ENCODE data around the gene TMEM242.

DNA sequence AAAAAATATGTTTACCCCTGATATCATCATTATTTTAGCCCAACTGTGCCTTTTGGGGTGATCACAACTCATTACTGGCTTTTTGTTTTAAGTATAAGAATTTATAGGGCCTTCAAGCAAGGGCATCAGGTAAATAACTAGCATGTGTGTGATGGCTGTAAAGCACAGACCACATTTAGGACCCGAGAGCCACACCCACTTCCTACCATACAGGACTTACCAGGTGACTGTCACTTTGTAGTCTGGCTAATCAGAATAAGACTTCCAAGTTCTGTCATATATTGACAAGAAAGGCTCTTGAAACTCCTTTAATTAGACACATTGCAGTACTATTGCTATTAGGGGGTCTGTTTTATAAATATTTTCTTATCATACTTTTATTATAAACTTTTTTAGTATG is 31.1 kb downstream of the TMEM242 start:
- TF ChIP-seq, protein P1, sequence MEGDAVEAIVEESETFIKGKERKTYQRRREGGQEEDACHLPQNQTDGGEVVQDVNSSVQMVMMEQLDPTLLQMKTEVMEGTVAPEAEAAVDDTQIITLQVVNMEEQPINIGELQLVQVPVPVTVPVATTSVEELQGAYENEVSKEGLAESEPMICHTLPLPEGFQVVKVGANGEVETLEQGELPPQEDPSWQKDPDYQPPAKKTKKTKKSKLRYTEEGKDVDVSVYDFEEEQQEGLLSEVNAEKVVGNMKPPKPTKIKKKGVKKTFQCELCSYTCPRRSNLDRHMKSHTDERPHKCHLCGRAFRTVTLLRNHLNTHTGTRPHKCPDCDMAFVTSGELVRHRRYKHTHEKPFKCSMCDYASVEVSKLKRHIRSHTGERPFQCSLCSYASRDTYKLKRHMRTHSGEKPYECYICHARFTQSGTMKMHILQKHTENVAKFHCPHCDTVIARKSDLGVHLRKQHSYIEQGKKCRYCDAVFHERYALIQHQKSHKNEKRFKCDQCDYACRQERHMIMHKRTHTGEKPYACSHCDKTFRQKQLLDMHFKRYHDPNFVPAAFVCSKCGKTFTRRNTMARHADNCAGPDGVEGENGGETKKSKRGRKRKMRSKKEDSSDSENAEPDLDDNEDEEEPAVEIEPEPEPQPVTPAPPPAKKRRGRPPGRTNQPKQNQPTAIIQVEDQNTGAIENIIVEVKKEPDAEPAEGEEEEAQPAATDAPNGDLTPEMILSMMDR (IDR thresholded peaks at IDR 0.05) = no peak
- TF ChIP-seq MAX (CRISPR knock-in tag; IDR thresholded peaks at IDR 0.05) (no peak), MYBL2 (CRISPR knock-in tag; IDR thresholded peaks at IDR 0.05) (no peak), NR3C1 (CRISPR knock-in tag; conservative IDR thresholded peaks at IDR 0.05; ENCODE audit: low read depth) (no peak), RORB (CRISPR knock-in tag; IDR thresholded peaks at IDR 0.05) (no peak), NFYB (CRISPR knock-in tag; conservative IDR thresholded peaks at IDR 0.05; ENCODE audit: low read depth) (no peak), ZNF263 (CRISPR knock-in tag; IDR thresholded peaks at IDR 0.05; ENCODE audit: low read depth) (no peak), MXD4 (CRISPR knock-in tag; IDR thresholded peaks at IDR 0.05; ENCODE audit: borderline replicate concordance) (no peak), PREB (CRISPR knock-in tag; IDR thresholded peaks at IDR 0.05; ENCODE audit: borderline replicate concordance) (no peak), IRF2 (CRISPR knock-in tag; IDR thresholded peaks at IDR 0.05; ENCODE audit: borderline replicate concordance, low read depth) (no peak)
- TF ChIP-seq, protein P2, sequence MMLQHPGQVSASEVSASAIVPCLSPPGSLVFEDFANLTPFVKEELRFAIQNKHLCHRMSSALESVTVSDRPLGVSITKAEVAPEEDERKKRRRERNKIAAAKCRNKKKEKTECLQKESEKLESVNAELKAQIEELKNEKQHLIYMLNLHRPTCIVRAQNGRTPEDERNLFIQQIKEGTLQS (CRISPR knock-in tag; conservative IDR thresholded peaks at IDR 0.05) = no peak
- TF ChIP-seq, protein P3, sequence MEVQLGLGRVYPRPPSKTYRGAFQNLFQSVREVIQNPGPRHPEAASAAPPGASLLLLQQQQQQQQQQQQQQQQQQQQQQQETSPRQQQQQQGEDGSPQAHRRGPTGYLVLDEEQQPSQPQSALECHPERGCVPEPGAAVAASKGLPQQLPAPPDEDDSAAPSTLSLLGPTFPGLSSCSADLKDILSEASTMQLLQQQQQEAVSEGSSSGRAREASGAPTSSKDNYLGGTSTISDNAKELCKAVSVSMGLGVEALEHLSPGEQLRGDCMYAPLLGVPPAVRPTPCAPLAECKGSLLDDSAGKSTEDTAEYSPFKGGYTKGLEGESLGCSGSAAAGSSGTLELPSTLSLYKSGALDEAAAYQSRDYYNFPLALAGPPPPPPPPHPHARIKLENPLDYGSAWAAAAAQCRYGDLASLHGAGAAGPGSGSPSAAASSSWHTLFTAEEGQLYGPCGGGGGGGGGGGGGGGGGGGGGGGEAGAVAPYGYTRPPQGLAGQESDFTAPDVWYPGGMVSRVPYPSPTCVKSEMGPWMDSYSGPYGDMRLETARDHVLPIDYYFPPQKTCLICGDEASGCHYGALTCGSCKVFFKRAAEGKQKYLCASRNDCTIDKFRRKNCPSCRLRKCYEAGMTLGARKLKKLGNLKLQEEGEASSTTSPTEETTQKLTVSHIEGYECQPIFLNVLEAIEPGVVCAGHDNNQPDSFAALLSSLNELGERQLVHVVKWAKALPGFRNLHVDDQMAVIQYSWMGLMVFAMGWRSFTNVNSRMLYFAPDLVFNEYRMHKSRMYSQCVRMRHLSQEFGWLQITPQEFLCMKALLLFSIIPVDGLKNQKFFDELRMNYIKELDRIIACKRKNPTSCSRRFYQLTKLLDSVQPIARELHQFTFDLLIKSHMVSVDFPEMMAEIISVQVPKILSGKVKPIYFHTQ (CRISPR knock-in tag; IDR thresholded peaks at IDR 0.05) = no peak
- TF ChIP-seq, protein P4, sequence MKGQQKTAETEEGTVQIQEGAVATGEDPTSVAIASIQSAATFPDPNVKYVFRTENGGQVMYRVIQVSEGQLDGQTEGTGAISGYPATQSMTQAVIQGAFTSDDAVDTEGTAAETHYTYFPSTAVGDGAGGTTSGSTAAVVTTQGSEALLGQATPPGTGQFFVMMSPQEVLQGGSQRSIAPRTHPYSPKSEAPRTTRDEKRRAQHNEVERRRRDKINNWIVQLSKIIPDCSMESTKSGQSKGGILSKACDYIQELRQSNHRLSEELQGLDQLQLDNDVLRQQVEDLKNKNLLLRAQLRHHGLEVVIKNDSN (CRISPR knock-in tag; IDR thresholded peaks at IDR 0.05) = no peak
